Stimulated activated CD8-positive, alpha-beta memory T cell treated with anti-CD3 and anti-CD28 coated beads, Interleukin-7, amount 100 ng/mL, for 24 hours (primary cell): Measurements from ENCODE around the gene ACSM2B.
"Not testable (repeated sequence)": the region's sequence is repeated elsewhere in the genome, so short reads cannot be mapped to it uniquely, and the experiment has no call there.

Source experiments
- DNase-seq: peaks from one replicate; pipeline ENCODE4 v3.0.0-alpha.2; 2020; ENCODE audit warnings: low read depth

ACSM2B gene

GRCh38 chr16:20576145-20576544, at the start of gene ACSM2B:
Gene ACSM2B (minus strand): TSS chr16:20576367. CDS start chr16:20564845, 11,522 bp downstream.
- not testable (repeated sequence) for DNase-seq

GRCh38 chr16:20624882-20625807, 49.0 kb upstream of the ACSM2B start:
- no peak for DNase-seq

GRCh38 chr16:20624205-20624604, 48.0 kb upstream of the ACSM2B start:
- DNase-seq, result no peak

GRCh38 chr16:20622498-20622870, 46.3 kb upstream of the ACSM2B start:
- no peak for DNase-seq

- DNase-seq, result no peak
Measured at GRCh38 chr16:20621406-20621805, 45.2 kb upstream of the ACSM2B start.

GRCh38 chr16:20620770-20621169, 44.6 kb upstream of the ACSM2B start:
- DNase-seq, result no peak

- DNase-seq, result no peak
Measured at GRCh38 chr16:20620003-20620402, 43.8 kb upstream of the ACSM2B start.

- no peak for DNase-seq
Measured at GRCh38 chr16:20617271-20617670, 41.1 kb upstream of the ACSM2B start.

GRCh38 chr16:20614186-20615141, 38.3 kb upstream of the ACSM2B start:
- DNase-seq, result no peak

- DNase-seq, result no peak
Measured at GRCh38 chr16:20613481-20614185, 37.5 kb upstream of the ACSM2B start.

GRCh38 chr16:20612551-20613480, 36.6 kb upstream of the ACSM2B start:
- DNase-seq, result no peak

- DNase-seq, result no peak
Measured at GRCh38 chr16:20611975-20612481, 35.9 kb upstream of the ACSM2B start.

- DNase-seq, result no peak
Measured at GRCh38 chr16:20611350-20611902, 35.3 kb upstream of the ACSM2B start.

GRCh38 chr16:20610892-20611349, 34.8 kb upstream of the ACSM2B start:
- no peak for DNase-seq

GRCh38 chr16:20610211-20610891, 34.2 kb upstream of the ACSM2B start:
- no peak for DNase-seq

- DNase-seq, result not testable (repeated sequence)
Measured at GRCh38 chr16:20602205-20602604, 26.0 kb upstream of the ACSM2B start.

GRCh38 chr16:20599475-20599874, 23.3 kb upstream of the ACSM2B start:
- not testable (repeated sequence) for DNase-seq

GRCh38 chr16:20598832-20599469, 22.8 kb upstream of the ACSM2B start:
- no peak for DNase-seq

GRCh38 chr16:20595694-20596093, 19.5 kb upstream of the ACSM2B start:
- not testable (repeated sequence) for DNase-seq
